Upper lobe of left lung (tissue), 4 donors: ENCODE data around the gene CDK5RAP2.

Experiments
- POLR2A ChIP-seq, 4 donors: fragments of 450-650 bp; IDR thresholded peaks; one replicate each; pipeline ENCODE4 v1.5.1; 2016 to 2017; ENCODE audit warnings: antibody characterized with exemption in 4 of 4, mild to moderate bottlenecking in 2 of 4
- POLR2AphosphoS5 ChIP-seq, 2 donors: sonication (generic); formaldehyde crosslinking; IDR thresholded peaks; one replicate each; pipeline ENCODE4 v1.5.1; 2017; ENCODE audit warnings: antibody characterized with exemption in 2 of 2
- TF ChIP-seq, protein P1 (sequence below), 6 experiments: fragments of 450-650 bp in 4 of 6; fragments of 200-600 bp in 2 of 6; sonication (generic) in 2 of 6; IDR thresholded peaks; one replicate each; pipeline ENCODE4 v1.5.1; 2016 to 2019; ENCODE audit warnings: antibody characterized with exemption in 6 of 6

DNA sequence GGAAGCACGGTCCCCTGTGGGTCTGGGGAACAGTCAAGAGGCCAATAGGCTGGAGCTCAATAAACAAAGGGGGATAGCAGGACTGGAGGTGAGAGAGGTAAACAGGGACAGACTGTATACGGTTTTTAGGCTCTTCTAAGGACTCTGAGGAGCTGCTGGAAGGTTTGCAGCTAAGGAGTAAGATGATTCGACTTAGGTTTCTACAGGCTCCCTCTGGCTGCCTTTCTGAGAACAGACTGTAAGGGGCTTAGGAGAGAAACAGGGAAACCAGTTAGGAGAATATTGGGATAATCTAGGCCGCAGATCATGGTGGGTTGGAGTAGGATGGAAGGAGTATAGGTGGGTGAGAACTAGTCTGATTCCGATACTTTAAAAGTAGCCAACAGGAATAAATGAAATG lies 10.4 kb downstream of the CDK5RAP2 start:
- TF ChIP-seq, protein P1, sequence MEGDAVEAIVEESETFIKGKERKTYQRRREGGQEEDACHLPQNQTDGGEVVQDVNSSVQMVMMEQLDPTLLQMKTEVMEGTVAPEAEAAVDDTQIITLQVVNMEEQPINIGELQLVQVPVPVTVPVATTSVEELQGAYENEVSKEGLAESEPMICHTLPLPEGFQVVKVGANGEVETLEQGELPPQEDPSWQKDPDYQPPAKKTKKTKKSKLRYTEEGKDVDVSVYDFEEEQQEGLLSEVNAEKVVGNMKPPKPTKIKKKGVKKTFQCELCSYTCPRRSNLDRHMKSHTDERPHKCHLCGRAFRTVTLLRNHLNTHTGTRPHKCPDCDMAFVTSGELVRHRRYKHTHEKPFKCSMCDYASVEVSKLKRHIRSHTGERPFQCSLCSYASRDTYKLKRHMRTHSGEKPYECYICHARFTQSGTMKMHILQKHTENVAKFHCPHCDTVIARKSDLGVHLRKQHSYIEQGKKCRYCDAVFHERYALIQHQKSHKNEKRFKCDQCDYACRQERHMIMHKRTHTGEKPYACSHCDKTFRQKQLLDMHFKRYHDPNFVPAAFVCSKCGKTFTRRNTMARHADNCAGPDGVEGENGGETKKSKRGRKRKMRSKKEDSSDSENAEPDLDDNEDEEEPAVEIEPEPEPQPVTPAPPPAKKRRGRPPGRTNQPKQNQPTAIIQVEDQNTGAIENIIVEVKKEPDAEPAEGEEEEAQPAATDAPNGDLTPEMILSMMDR (IDR thresholded peaks at IDR 0.05): no peak
- TF ChIP-seq POLR2A (IDR thresholded peaks at IDR 0.05) (no peak), POLR2AphosphoS5 (IDR thresholded peaks at IDR 0.05) (no peak)
